ENCODE results near the gene ISG20.

Gene ISG20

GRCh38 chr15:88638626-88639372, at the start of gene ISG20:
Gene ISG20, plus strand, starts transcription at chr15:88639016. Its CDS starts 351 bp downstream, at chr15:88639367.
- no peaks in the 10 kb centered on the region for H3K9me3 Mint-ChIP-seq
- peak within 1 kb of the TSS; percentile 93 for H3K4me3 Mint-ChIP-seq
- peaks cover 55% of the 10 kb centered on the region for H3K4me1 Mint-ChIP-seq (ENCODE audit: low read depth)
- peak within 1 kb of the TSS; percentile 97 for H3K27ac Mint-ChIP-seq
- peaks cover 37% of the 10 kb centered on the region for H3K36me3 Mint-ChIP-seq (ENCODE audit: low read depth)
- H3K27me3 Mint-ChIP-seq (ENCODE audit: low read depth): no peaks in the 10 kb centered on the region

- peaks cover 21% of the 10 kb centered on the region for H3K27me3 Mint-ChIP-seq (ENCODE audit: low read depth)
- H3K4me3 Mint-ChIP-seq: no peak overlapping the region
- no peaks in the 10 kb centered on the region for H3K4me1 Mint-ChIP-seq (ENCODE audit: low read depth)
- no peaks in the 10 kb centered on the region for H3K9me3 Mint-ChIP-seq
- no peaks in the 10 kb centered on the region for H3K36me3 Mint-ChIP-seq (ENCODE audit: low read depth)
- H3K27ac Mint-ChIP-seq: no peak overlapping the region
Observed at GRCh38 chr15:88590759-88591158, 48.1 kb upstream of the ISG20 start.

- Mint-ChIP-seq H3K4me1 (ENCODE audit: low read depth) (no peaks in the 10 kb centered on the region), H3K4me3 (no peak overlapping the region), H3K27me3 (ENCODE audit: low read depth) (peaks cover 19% of the 10 kb centered on the region), H3K9me3 (no peaks in the 10 kb centered on the region), H3K27ac (no peak overlapping the region), H3K36me3 (ENCODE audit: low read depth) (no peaks in the 10 kb centered on the region)
Observed at GRCh38 chr15:88591384-88591783, 47.4 kb upstream of the ISG20 start.

- H3K4me3 Mint-ChIP-seq: no peak overlapping the region
- no peaks in the 10 kb centered on the region for H3K36me3 Mint-ChIP-seq (ENCODE audit: low read depth)
- no peaks in the 10 kb centered on the region for H3K9me3 Mint-ChIP-seq
- H3K27me3 Mint-ChIP-seq (ENCODE audit: low read depth): peaks cover 70% of the 10 kb centered on the region
- H3K27ac Mint-ChIP-seq: no peak overlapping the region
- peaks cover 3% of the 10 kb centered on the region for H3K4me1 Mint-ChIP-seq (ENCODE audit: low read depth)
Observed at GRCh38 chr15:88603885-88604284, 34.9 kb upstream of the ISG20 start.

- H3K4me1 Mint-ChIP-seq (ENCODE audit: low read depth): peaks cover 3% of the 10 kb centered on the region
- H3K27ac Mint-ChIP-seq: no peak overlapping the region
- H3K27me3 Mint-ChIP-seq (ENCODE audit: low read depth): peaks cover 77% of the 10 kb centered on the region
- H3K36me3 Mint-ChIP-seq (ENCODE audit: low read depth): no peaks in the 10 kb centered on the region
- H3K4me3 Mint-ChIP-seq: no peak overlapping the region
- no peaks in the 10 kb centered on the region for H3K9me3 Mint-ChIP-seq
Observed at GRCh38 chr15:88604381-88605188, 34.2 kb upstream of the ISG20 start.

- Mint-ChIP-seq H3K9me3 (no peaks in the 10 kb centered on the region), H3K36me3 (ENCODE audit: low read depth) (no peaks in the 10 kb centered on the region), H3K4me1 (ENCODE audit: low read depth) (peaks cover 3% of the 10 kb centered on the region), H3K27me3 (ENCODE audit: low read depth) (peaks cover 83% of the 10 kb centered on the region), H3K27ac (no peak overlapping the region), H3K4me3 (no peak overlapping the region)
Observed at GRCh38 chr15:88605189-88606069, 33.4 kb upstream of the ISG20 start.

- Mint-ChIP-seq H3K4me3 (no peak overlapping the region), H3K36me3 (ENCODE audit: low read depth) (no peaks in the 10 kb centered on the region), H3K27ac (no peak overlapping the region), H3K4me1 (ENCODE audit: low read depth) (peaks cover 3% of the 10 kb centered on the region), H3K9me3 (no peaks in the 10 kb centered on the region), H3K27me3 (ENCODE audit: low read depth) (peaks cover 85% of the 10 kb centered on the region)
Observed at GRCh38 chr15:88606070-88606794, 32.6 kb upstream of the ISG20 start.

GRCh38 chr15:88607951-88608350, 30.9 kb upstream of the ISG20 start:
- Mint-ChIP-seq H3K36me3 (ENCODE audit: low read depth) (no peaks in the 10 kb centered on the region), H3K4me3 (no peak overlapping the region), H3K27ac (no peak overlapping the region), H3K4me1 (ENCODE audit: low read depth) (peaks cover 3% of the 10 kb centered on the region), H3K9me3 (no peaks in the 10 kb centered on the region), H3K27me3 (ENCODE audit: low read depth) (peaks cover 86% of the 10 kb centered on the region)

GRCh38 chr15:88608607-88609181, 30.1 kb upstream of the ISG20 start:
- peaks cover 3% of the 10 kb centered on the region for H3K4me1 Mint-ChIP-seq (ENCODE audit: low read depth)
- H3K27me3 Mint-ChIP-seq (ENCODE audit: low read depth): peaks cover 86% of the 10 kb centered on the region
- no peak overlapping the region for H3K4me3 Mint-ChIP-seq
- no peaks in the 10 kb centered on the region for H3K36me3 Mint-ChIP-seq (ENCODE audit: low read depth)
- H3K27ac Mint-ChIP-seq: no peak overlapping the region
- H3K9me3 Mint-ChIP-seq: no peaks in the 10 kb centered on the region

GRCh38 chr15:88609344-88610090, 29.3 kb upstream of the ISG20 start:
- Mint-ChIP-seq H3K27me3 (ENCODE audit: low read depth) (peaks cover 83% of the 10 kb centered on the region), H3K27ac (no peak overlapping the region), H3K9me3 (no peaks in the 10 kb centered on the region), H3K4me1 (ENCODE audit: low read depth) (peaks cover 2% of the 10 kb centered on the region), H3K4me3 (no peak overlapping the region), H3K36me3 (ENCODE audit: low read depth) (no peaks in the 10 kb centered on the region)

- Mint-ChIP-seq H3K9me3 (no peaks in the 10 kb centered on the region), H3K27me3 (ENCODE audit: low read depth) (peaks cover 72% of the 10 kb centered on the region), H3K4me3 (no peak overlapping the region), H3K36me3 (ENCODE audit: low read depth) (no peaks in the 10 kb centered on the region), H3K4me1 (ENCODE audit: low read depth) (peaks cover 2% of the 10 kb centered on the region), H3K27ac (no peak overlapping the region)
Observed at GRCh38 chr15:88610701-88611231, 28.1 kb upstream of the ISG20 start.

- no peaks in the 10 kb centered on the region for H3K4me1 Mint-ChIP-seq (ENCODE audit: low read depth)
- peaks cover 56% of the 10 kb centered on the region for H3K27me3 Mint-ChIP-seq (ENCODE audit: low read depth)
- no peak overlapping the region for H3K4me3 Mint-ChIP-seq
- no peaks in the 10 kb centered on the region for H3K9me3 Mint-ChIP-seq
- no peak overlapping the region for H3K27ac Mint-ChIP-seq
- no peaks in the 10 kb centered on the region for H3K36me3 Mint-ChIP-seq (ENCODE audit: low read depth)
Observed at GRCh38 chr15:88612186-88612796, 26.5 kb upstream of the ISG20 start.
